ENCODE data around the gene ERCC2.

Gene ERCC2

GRCh38 chr19:45358213-45358792, 12.1 kb downstream of the ERCC2 start:
- DNase-seq (ENCODE audit: low read depth) = no peak
- no peak for TF ChIP-seq CTCF (conservative IDR thresholded peaks at IDR 0.05; ENCODE audit: low read depth, low read length)
- H3K4me3 ChIP-seq (ENCODE audit: low read length) = no peak overlapping the region

DNA sequence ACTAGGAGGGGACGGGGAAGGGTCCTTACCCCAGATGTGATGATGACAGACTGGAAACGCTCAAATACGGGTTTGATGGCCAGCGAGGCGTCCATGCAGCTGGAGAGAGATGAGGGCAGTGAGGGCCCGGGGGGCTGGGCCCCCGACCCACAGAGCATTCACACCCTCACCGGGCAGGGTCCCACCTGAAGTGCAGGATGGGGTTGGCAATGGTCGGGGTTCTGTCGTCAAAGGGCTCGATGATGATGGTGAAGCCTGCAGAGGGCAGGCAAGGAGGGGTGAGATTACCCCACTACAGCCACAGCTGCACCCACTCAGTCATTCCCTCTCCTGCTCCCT, 13.0 kb downstream of the ERCC2 start:
- H3K4me3 ChIP-seq (ENCODE audit: low read length) = no peak overlapping the region
- DNase-seq (ENCODE audit: low read depth) = no peak
- TF ChIP-seq CTCF (conservative IDR thresholded peaks at IDR 0.05; ENCODE audit: low read depth, low read length) = no peak

DNA sequence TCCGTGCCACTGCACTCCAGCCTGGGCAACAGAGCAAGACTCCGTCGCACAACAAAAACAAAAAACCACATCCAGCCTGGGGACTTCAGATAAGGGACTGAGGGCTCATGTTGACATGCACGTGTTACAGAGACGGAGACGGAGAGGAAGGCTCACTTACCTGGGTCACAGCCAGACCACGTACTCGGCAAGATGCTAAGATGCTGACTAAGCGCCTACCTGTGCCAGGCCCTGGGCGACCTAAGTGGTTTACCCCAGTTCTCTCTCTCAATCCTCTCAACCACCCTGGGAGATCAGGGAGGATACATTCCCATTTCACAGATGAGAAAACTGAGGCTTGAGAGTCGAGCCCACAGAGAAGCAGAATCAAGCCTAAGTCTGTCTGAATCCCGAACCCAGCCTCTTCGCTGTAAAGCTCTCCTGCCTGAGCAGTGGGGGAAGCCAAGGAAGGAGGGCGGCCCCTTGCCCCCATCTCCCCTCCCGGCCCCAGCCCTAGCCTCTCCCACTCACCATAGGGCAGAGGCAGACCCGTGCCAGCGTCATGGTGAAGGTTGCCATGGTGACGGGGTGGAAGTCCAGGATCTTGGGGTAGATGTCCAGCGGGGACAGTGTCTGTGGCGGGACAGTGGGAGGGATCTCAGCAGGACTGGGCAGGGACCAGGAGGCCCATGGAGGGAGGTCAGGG, 13.5 kb downstream of the ERCC2 start:
- no peak for TF ChIP-seq CTCF (conservative IDR thresholded peaks at IDR 0.05; ENCODE audit: low read depth, low read length)
- DNase-seq (ENCODE audit: low read depth) = no peak

DNA sequence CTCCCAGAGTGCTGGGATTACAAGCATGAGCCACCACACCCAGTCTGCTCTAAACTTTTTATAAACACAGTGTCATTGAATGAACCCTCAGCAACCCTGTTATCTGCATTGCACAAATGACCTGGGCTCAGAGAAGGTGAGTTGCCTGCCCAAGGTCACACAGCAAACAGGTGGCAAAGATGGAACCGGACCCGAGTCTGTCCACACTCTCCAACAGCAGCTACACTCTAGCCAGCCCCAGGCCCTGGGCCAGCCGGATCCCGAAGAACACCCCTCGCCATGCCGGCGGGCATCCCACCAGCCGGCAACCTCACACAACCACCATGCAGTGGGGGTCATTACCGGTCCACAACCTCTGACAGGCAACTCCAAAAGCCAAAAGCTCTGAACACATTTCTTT, 14.5 kb downstream of the ERCC2 start:
- H3K4me3 ChIP-seq (ENCODE audit: low read length) = no peak overlapping the region
- no peak for DNase-seq (ENCODE audit: low read depth)
- TF ChIP-seq CTCF (conservative IDR thresholded peaks at IDR 0.05; ENCODE audit: low read depth, low read length) = no peak

More for the DNA sequence above, 13.5 kb downstream of the ERCC2 start:
- H3K4me3 ChIP-seq (ENCODE audit: low read length) = no peak overlapping the region

DNA sequence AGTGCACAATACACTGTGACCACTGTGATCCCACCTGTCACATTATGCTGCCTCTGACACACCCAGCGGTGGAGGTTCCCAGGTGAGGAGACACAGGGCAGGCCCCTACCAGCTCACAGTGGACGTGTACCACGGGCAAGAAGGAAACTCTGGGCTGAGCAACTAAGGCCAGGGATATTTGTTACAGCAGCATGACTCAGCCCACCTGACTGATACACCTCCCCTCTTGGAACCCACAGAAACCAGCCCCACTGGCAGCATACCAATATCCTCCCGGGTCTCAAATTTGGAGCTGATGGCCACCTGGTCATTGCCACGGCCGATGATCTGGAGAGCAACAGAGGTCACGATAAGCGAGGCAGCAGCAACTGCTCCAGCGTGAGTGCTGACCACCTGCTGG, 15.0 kb downstream of the ERCC2 start:
- no peak for TF ChIP-seq CTCF (conservative IDR thresholded peaks at IDR 0.05; ENCODE audit: low read depth, low read length)
- no peak overlapping the region for H3K4me3 ChIP-seq (ENCODE audit: low read length)
- DNase-seq (ENCODE audit: low read depth) = no peak

DNA sequence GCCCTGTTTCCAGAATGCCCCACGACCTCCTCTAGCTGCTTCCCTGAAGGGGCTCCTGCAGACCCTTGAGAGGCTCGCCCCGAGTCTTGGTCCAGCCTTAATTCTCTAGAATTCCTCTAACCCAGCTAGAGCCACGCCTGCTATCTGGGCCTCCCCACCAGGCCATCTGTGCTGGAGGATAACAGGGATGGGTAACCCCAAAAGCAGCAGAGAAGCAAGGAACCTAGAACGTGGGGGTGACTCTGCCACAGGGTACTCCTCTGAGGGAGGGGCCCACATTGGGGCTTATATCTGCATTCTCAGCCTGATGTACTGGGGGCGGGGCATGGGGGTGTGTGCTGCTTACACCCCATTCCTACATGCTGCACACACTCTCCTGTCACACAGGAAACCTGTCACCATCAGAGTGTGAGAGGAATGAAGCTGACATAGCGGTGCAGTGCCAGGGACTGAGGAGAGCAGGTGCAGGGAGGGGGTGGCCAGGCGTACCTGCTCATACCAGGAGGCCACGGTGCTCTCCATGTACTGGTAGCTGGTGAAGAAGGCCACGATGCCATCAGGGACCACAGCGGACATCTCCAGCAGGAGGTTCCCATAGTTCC, 16.0 kb downstream of the ERCC2 start:
- TF ChIP-seq CTCF (conservative IDR thresholded peaks at IDR 0.05; ENCODE audit: low read depth, low read length) = no peak
- no peak for DNase-seq (ENCODE audit: low read depth)
- no peak overlapping the region for H3K4me3 ChIP-seq (ENCODE audit: low read length)

Measured in retinal pigment epithelial cell (primary cell).